Stimulated activated CD4-positive, alpha-beta T cell treated with anti-CD3 and anti-CD28 coated beads, Interleukin-12 subunit alpha, Interleukin-12 subunit beta, amount 100 ng/mL, for 24 hours (primary cell): ENCODE results near the gene CXCL17.
A peak's percentile ranks its signal among the peaks of the same experiment; 100 is the strongest.
"Not testable (repeated sequence)": the region's sequence is repeated elsewhere in the genome, so short reads cannot be mapped to it uniquely, and the experiment has no call there.

Source experiments
- DNase-seq, 2 experiments: peaks; one replicate each; pipeline ENCODE4 v3.0.0-alpha.2; 2020; ENCODE audit warnings: low read depth in 2 of 2

CXCL17 gene

GRCh38 chr19:42466521-42467182 lies 23.9 kb upstream of the CXCL17 start:
- DNase-seq = no peak

GRCh38 chr19:42465827-42466280 lies 23.1 kb upstream of the CXCL17 start:
- DNase-seq = no peak

- no peak for DNase-seq
These were observed 19.1 kb upstream of the CXCL17 start for GRCh38 chr19:42461700-42462324.

- not testable (repeated sequence) for DNase-seq
These were observed 18.5 kb upstream of the CXCL17 start for GRCh38 chr19:42461231-42461630.

- no peak for DNase-seq
These were observed 17.2 kb upstream of the CXCL17 start for GRCh38 chr19:42459926-42460325.

- DNase-seq = no peak
These were observed 12.9 kb upstream of the CXCL17 start for GRCh38 chr19:42455621-42456081.

- no peak for DNase-seq
These were observed 12.3 kb upstream of the CXCL17 start for GRCh38 chr19:42455086-42455485.

- no peak for DNase-seq
These were observed 9.8 kb upstream of the CXCL17 start for GRCh38 chr19:42452590-42452989.

GRCh38 chr19:42450314-42450934 lies 7.7 kb upstream of the CXCL17 start:
- DNase-seq = peak; percentile 35 to 62

- not testable (repeated sequence) for DNase-seq
These were observed 5.6 kb upstream of the CXCL17 start for GRCh38 chr19:42448306-42448705.

GRCh38 chr19:42445948-42446347 lies 3.2 kb upstream of the CXCL17 start:
- DNase-seq = no peak

GRCh38 chr19:42443944-42444398 lies 1.2 kb upstream of the CXCL17 start:
- no peak for DNase-seq

- DNase-seq = no peak
These were observed 1.7 kb downstream of the CXCL17 start for GRCh38 chr19:42441049-42441445.

- peak; percentile 49 to 79 for DNase-seq
These were observed 2.2 kb downstream of the CXCL17 start for GRCh38 chr19:42440357-42441048.

- DNase-seq = no peak
These were observed 6.7 kb downstream of the CXCL17 start for GRCh38 chr19:42436006-42436405.

- no peak for DNase-seq
These were observed 7.4 kb downstream of the CXCL17 start for GRCh38 chr19:42435316-42435715.

- DNase-seq = peak in 1 of 2 experiments; percentile 40
These were observed 9.1 kb downstream of the CXCL17 start for GRCh38 chr19:42433503-42434260.

GRCh38 chr19:42431486-42431885 lies 11.3 kb downstream of the CXCL17 start:
- no peak for DNase-seq

- no peak for DNase-seq
These were observed 14.1 kb downstream of the CXCL17 start for GRCh38 chr19:42428676-42429075.

- no peak for DNase-seq
These were observed 15.4 kb downstream of the CXCL17 start, which contains the start of gene LIPE for GRCh38 chr19:42427313-42427712. Gene LIPE, minus strand, starts transcription at chr19:42427388. Its CDS starts 239 bp downstream, at chr19:42427149.

- DNase-seq = no peak
These were observed 16.1 kb downstream of the CXCL17 start for GRCh38 chr19:42426643-42427042.
